Aorta (tissue), 5 donors: ENCODE measurements around the gene TATDN3. TPM values are rescaled to one million over a fixed set of nuclear protein-coding genes. Genes with fewer than 3 reads are reported as not detected.
"Not testable (repeated sequence)": the region's sequence is repeated elsewhere in the genome, so short reads cannot be mapped to it uniquely, and the experiment has no call there.

Experiments
- ATAC-seq: fragments of 200-7000 bp; cut with Tn5 transposase; one replicate; pipeline ENCODE4 v1.9.1; 2022; ENCODE audit warnings: moderate library complexity; ENCODE audit not compliant: low FRiP score
- DNase-seq, 2 donors: peaks; one replicate each; pipeline ENCODE4 v3.0.0-alpha.2; 2020
- H3K27ac ChIP-seq, 2 donors: one replicate each; pipeline ENCODE4 v1.5.1; 2013; ENCODE audit warnings: low read length in 2 of 2, mild to moderate bottlenecking in 2 of 2, moderate library complexity in 2 of 2, control low read depth in 1 of 2, inconsistent platforms in 1 of 2, low read depth in 1 of 2
- H3K27me3 ChIP-seq, 2 donors: one replicate each; pipeline ENCODE4 v1.6.1; 2013; ENCODE audit warnings: control low read depth in 1 of 2, low read length in 1 of 2, mild to moderate bottlenecking in 1 of 2, moderate library complexity in 1 of 2; ENCODE audit not compliant: insufficient read depth in 2 of 2, control insufficient read depth in 1 of 2
- H3K36me3 ChIP-seq, 2 donors: one replicate each; pipeline ENCODE4 v1.6.1; 2013; ENCODE audit warnings: control low read depth in 1 of 2, low read length in 1 of 2, mild to moderate bottlenecking in 1 of 2; ENCODE audit not compliant: insufficient read depth in 2 of 2, control insufficient read depth in 1 of 2
- H3K4me1 ChIP-seq, 2 donors: one replicate each; pipeline ENCODE4 v1.6.1; 2013; ENCODE audit warnings: low read length in 2 of 2, control low read depth in 1 of 2, mild to moderate bottlenecking in 1 of 2, moderate library complexity in 1 of 2; ENCODE audit not compliant: insufficient read depth in 2 of 2, control insufficient read depth in 1 of 2
- H3K4me3 ChIP-seq, 2 donors: one replicate each; pipeline ENCODE4 v1.5.1; 2013; ENCODE audit warnings: low read length in 2 of 2, control low read depth in 1 of 2, mild to moderate bottlenecking in 1 of 2
- H3K9me3 ChIP-seq: one replicate; pipeline ENCODE4 v1.6.1; 2013; ENCODE audit warnings: mild to moderate bottlenecking, low read length; ENCODE audit not compliant: control insufficient read depth
- WGBS, 2 donors: extraction: QIAGEN DNeasy Blood & Tissue Kit; methylation state at CpG; one replicate each; pipeline ENCODE4 v1.1.7; 2013; 5-methylcytosine and 5-hydroxymethylcytosine counted together
- intact Hi-C, 2 donors: fragments of 100-400 bp; cut with DNase I; formaldehyde crosslinking; loops; one replicate each; pipeline versions ENCODE4 v1.14.2 to v1.15.0; 2022
- polyA plus RNA-seq, 2 donors: library from polyadenylated mRNA; stranded (reverse); fragments of 200-250 nt; gene quantifications; one replicate each; pipeline ENCODE4 v1.2.3, GENCODE V29; 2013
- total RNA-seq, 2 donors: library from RNA; stranded (reverse); fragmentation: NEBNext Ultra II Directional; extraction: Animal tissue kit (Norgen Biotek cat#: 25700); gene quantifications; one replicate each; pipeline ENCODE4 v1.2.1, GENCODE V29; 2021
- donor health status: healthy with polysubstance abuse.
- donor health status: Bipolar disorder and iron deficiency.
- donor health status: DM: no; HTN: no; CAD: no.
- donor health status: DM: no; HTN: no; CAD: no.
- donor health status: DM: yes; HTN: yes; CAD: no.

The TATDN3 gene
- total and polyA plus RNA-seq, 4 donors = 10.1 to 27.0 (median 11.2) TPM

- Histone ChIP-seq H3K9me3 (peaks cover 4% of the 10 kb centered on the region), H3K4me3 (no peak overlapping the region), H3K27me3 (no peaks in the 10 kb centered on the region), H3K27ac (no peak overlapping the region), H3K4me1 (no peaks in the 10 kb centered on the region), H3K36me3 (no peaks in the 10 kb centered on the region)
- intact Hi-C loops = no loop called here
- WGBS, 2 donors = 80 to 87% methylated on average over 5 of the region's 5 CpGs
- ATAC-seq (no peak), DNase-seq (no peak)
Observed at GRCh38 chr1:212827831-212828278, 36.2 kb downstream of the TATDN3 start.

DNA sequence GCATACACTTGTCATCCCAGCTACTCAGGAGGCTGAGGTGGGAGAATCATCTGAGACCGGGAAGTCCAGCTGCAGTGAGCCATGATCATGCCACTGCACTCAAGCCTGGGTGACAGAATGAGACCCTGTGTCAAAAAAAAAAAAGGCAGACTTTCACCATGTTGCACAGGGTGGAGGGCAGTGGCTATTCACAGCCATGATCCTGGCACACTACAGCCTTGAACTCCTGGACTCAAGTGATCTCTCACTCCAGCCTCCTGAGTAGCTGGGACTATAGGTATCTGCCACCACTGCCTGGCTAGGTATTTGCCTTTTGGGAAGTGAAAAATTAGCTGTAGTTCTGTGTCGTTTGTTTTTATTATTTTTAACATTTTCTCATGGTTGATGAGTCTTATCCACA is 36.7 kb downstream of the TATDN3 start:
- peaks cover 4% of the 10 kb centered on the region for H3K9me3 ChIP-seq
- 58 to 74% methylated on average over 2 of the region's 2 CpGs for WGBS, 2 donors
- no peak overlapping the region for H3K4me3 ChIP-seq
- intact Hi-C loops = no loop called here
- no peaks in the 10 kb centered on the region for H3K4me1 ChIP-seq
- H3K36me3 ChIP-seq = no peaks in the 10 kb centered on the region
- DNase-seq (no peak), ATAC-seq (no peak)
- H3K27ac ChIP-seq = no peak overlapping the region
- no peaks in the 10 kb centered on the region for H3K27me3 ChIP-seq

DNA sequence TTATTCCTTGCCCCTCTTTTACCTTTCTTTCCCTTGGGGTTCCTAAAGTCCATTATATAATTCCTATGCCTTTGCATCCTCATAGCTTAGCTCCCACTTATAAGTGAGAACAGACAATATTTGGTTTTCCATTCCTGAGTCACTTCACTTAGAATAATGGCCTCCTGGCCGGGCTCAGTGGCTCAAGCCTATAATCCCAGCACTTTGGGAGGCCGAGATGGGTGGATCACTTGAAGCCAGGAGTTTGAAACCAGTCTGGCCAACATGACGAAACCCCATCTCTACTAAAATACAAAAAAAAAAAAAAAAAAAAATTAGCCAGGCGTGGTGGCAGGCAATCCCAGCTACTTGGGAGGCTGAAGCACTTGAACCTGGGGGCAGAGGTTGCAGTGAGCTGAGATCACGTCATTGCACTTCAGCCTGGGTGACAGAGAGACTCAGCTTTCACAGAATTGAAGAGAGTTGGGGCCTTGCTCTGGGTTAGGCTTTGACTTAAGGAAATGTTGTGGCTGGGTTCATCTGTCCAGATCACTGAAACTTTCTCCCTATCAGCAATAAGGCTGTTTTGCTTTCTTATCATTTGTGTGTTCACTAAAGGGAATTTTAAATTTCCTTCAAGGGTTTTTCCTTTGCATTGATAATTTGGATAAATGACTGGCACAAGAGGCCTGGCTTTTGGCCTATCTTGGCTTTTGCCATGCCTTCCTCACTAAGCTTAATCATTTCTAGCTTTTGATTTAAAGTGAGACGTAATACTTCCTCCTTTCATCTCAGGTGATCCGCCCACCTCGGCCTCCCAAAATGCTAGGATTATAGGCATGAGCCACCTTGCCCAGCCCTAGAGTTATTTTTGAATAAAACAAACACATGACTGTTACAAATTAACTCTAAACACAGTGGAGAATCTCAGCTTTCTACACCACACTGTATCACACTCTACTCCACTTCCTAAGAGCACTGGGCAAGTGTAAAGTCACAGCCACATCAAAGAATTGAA is 41.8 kb downstream of the TATDN3 start:
- not testable (repeated sequence) for ATAC-seq, H3K27ac ChIP-seq
- WGBS, 2 donors = 84% methylated on average over 8 of the region's 8 CpGs

GRCh38 chr1:212838145-212838544 is 46.5 kb downstream of the TATDN3 start:
- Histone ChIP-seq H3K9me3 (no peaks in the 10 kb centered on the region), H3K27ac (no peak overlapping the region), H3K36me3 (no peaks in the 10 kb centered on the region), H3K4me3 (no peak overlapping the region), H3K27me3 (no peaks in the 10 kb centered on the region), H3K4me1 (no peaks in the 10 kb centered on the region)
- DNase-seq = no peak
- intact Hi-C loops = no loop called here
- WGBS, 2 donors = 91 to 93% methylated on average over 5 of the region's 5 CpGs
- no peak for ATAC-seq

More for the DNA sequence above, 41.8 kb downstream of the TATDN3 start:
- H3K27me3 ChIP-seq, H3K4me3 ChIP-seq, H3K36me3 ChIP-seq, H3K4me1 ChIP-seq, H3K9me3 ChIP-seq, DNase-seq, intact Hi-C loops: not testable (repeated sequence)

GRCh38 chr1:212844521-212844920 is 52.8 kb downstream of the TATDN3 start:
- ATAC-seq, H3K9me3 ChIP-seq, H3K27me3 ChIP-seq, intact Hi-C loops, DNase-seq, H3K27ac ChIP-seq, H3K4me3 ChIP-seq, H3K4me1 ChIP-seq, H3K36me3 ChIP-seq: not testable (repeated sequence)
- WGBS, 2 donors = 84% methylated on average over 3 of the region's 3 CpGs

GRCh38 chr1:212847549-212847948 is 55.9 kb downstream of the TATDN3 start, which contains the start of gene SPATA45:
Gene SPATA45 (minus strand): TSS chr1:212847649. CDS start chr1:212836149, 11,500 bp downstream.
- ATAC-seq (no peak), DNase-seq (no peak)
- Histone ChIP-seq H3K9me3 (peaks cover 2% of the 10 kb centered on the region), H3K27me3 (no peaks in the 10 kb centered on the region), H3K4me1 (no peaks in the 10 kb centered on the region), H3K27ac (no peak within 1 kb of the TSS), H3K36me3 (no peaks in the 10 kb centered on the region), H3K4me3 (no peak within 1 kb of the TSS)
- intact Hi-C loops = no loop called here
- 96% methylated on average over 4 of the region's 4 CpGs for WGBS, 2 donors

- intact Hi-C loops = no loop called here
- WGBS, 2 donors = 86 to 88% methylated on average over 5 of the region's 5 CpGs
- H3K4me1 ChIP-seq = no peaks in the 10 kb centered on the region
- no peaks in the 10 kb centered on the region for H3K36me3 ChIP-seq
- DNase-seq = no peak
- H3K27me3 ChIP-seq = no peaks in the 10 kb centered on the region
- H3K9me3 ChIP-seq = no peaks in the 10 kb centered on the region
- no peak overlapping the region for H3K27ac ChIP-seq
- H3K4me3 ChIP-seq = no peak overlapping the region
- no peak for ATAC-seq
Observed at GRCh38 chr1:212852105-212852688, 60.5 kb downstream of the TATDN3 start.

DNA sequence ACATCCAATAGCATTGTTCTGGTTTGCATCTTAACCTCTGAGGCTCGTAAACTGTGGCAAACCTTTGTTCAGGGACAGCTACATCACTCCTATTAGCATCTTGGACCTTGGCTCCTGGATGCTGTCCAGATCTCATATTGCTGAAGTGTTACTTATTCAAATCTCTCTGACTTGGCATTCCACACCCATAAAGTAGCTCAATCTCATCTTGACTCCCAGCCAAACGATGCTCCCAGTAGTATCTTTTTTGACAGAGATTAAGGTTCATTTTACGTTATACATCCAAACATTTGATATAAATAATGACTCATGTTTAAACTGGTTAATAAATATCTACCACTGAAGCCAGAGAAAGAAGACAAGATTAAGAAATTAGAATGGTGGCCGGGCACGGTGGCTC is 62.0 kb downstream of the TATDN3 start:
- H3K9me3 ChIP-seq = no peaks in the 10 kb centered on the region
- H3K36me3 ChIP-seq = no peaks in the 10 kb centered on the region
- H3K4me3 ChIP-seq = no peak overlapping the region
- DNase-seq (no peak), ATAC-seq (no peak)
- H3K4me1 ChIP-seq = no peaks in the 10 kb centered on the region
- no peaks in the 10 kb centered on the region for H3K27me3 ChIP-seq
- intact Hi-C loops = no loop called here
- no peak overlapping the region for H3K27ac ChIP-seq
- WGBS, 2 donors = 92 to 94% methylated on average over 5 of the region's 5 CpGs
